DMS153 treated with DMSO at 0.1 percent for 48 hours (cell line): ENCODE measurements around the gene WNT11.
"Not testable (repeated sequence)": the region's sequence is repeated elsewhere in the genome, so short reads cannot be mapped to it uniquely, and the experiment has no call there.

Experiments
- DNase-seq: peaks from one replicate; lab custom pipeline; 2025; ENCODE audit not compliant: unreplicated experiment; lab: John Stamatoyannopoulos, UW

Gene WNT11

GRCh38 chr11:76203131-76203925 lies 3.0 kb downstream of the WNT11 start:
- DNase-seq: no peak

GRCh38 chr11:76201672-76202412 lies 4.5 kb downstream of the WNT11 start:
- no peak for DNase-seq

GRCh38 chr11:76201056-76201455 lies 5.2 kb downstream of the WNT11 start:
- DNase-seq: no peak

GRCh38 chr11:76200006-76200940 lies 6.0 kb downstream of the WNT11 start:
- DNase-seq: no peak

GRCh38 chr11:76198691-76199090 lies 7.6 kb downstream of the WNT11 start:
- not testable (repeated sequence) for DNase-seq

- DNase-seq: no peak
These were observed 8.2 kb downstream of the WNT11 start for GRCh38 chr11:76197941-76198640.

GRCh38 chr11:76197332-76197731 lies 9.0 kb downstream of the WNT11 start:
- DNase-seq: no peak

GRCh38 chr11:76196849-76197248 lies 9.5 kb downstream of the WNT11 start:
- DNase-seq: no peak

GRCh38 chr11:76194872-76195668 lies 11.2 kb downstream of the WNT11 start:
- DNase-seq: no peak

- no peak for DNase-seq
These were observed 13.1 kb downstream of the WNT11 start for GRCh38 chr11:76193219-76193618.

GRCh38 chr11:76190376-76190775 lies 15.9 kb downstream of the WNT11 start:
- no peak for DNase-seq

GRCh38 chr11:76189682-76190081 lies 16.6 kb downstream of the WNT11 start:
- DNase-seq: no peak

GRCh38 chr11:76188873-76189272 lies 17.4 kb downstream of the WNT11 start:
- no peak for DNase-seq

- no peak for DNase-seq
These were observed 19.5 kb downstream of the WNT11 start for GRCh38 chr11:76186776-76187279.

GRCh38 chr11:76185931-76186401 lies 20.3 kb downstream of the WNT11 start:
- no peak for DNase-seq

GRCh38 chr11:76185511-76185910 lies 20.8 kb downstream of the WNT11 start:
- DNase-seq: no peak

- DNase-seq: no peak
These were observed 21.7 kb downstream of the WNT11 start for GRCh38 chr11:76184551-76184993.

GRCh38 chr11:76181371-76181770 lies 24.9 kb downstream of the WNT11 start:
- no peak for DNase-seq

GRCh38 chr11:76179147-76179546 lies 27.2 kb downstream of the WNT11 start:
- no peak for DNase-seq
